ENCODE data around the gene TMEM200A.

The TMEM200A gene

GRCh38 chr6:130369831-130370230 is 4.0 kb downstream of the TMEM200A start:
- no peaks in the 10 kb centered on the region for H4K20me1 ChIP-seq (ENCODE audit: low read depth, low read length)
- no peaks in the 10 kb centered on the region for H3K36me3 ChIP-seq (ENCODE audit: low read length)
- TF ChIP-seq, protein P1, sequence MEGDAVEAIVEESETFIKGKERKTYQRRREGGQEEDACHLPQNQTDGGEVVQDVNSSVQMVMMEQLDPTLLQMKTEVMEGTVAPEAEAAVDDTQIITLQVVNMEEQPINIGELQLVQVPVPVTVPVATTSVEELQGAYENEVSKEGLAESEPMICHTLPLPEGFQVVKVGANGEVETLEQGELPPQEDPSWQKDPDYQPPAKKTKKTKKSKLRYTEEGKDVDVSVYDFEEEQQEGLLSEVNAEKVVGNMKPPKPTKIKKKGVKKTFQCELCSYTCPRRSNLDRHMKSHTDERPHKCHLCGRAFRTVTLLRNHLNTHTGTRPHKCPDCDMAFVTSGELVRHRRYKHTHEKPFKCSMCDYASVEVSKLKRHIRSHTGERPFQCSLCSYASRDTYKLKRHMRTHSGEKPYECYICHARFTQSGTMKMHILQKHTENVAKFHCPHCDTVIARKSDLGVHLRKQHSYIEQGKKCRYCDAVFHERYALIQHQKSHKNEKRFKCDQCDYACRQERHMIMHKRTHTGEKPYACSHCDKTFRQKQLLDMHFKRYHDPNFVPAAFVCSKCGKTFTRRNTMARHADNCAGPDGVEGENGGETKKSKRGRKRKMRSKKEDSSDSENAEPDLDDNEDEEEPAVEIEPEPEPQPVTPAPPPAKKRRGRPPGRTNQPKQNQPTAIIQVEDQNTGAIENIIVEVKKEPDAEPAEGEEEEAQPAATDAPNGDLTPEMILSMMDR (IDR thresholded peaks at IDR 0.05; ENCODE audit: insufficient read depth, low read length, poor library complexity, severe bottlenecking) = no peak

GRCh38 chr6:130371921-130372420 is 6.2 kb downstream of the TMEM200A start:
- no peak for TF ChIP-seq EZH2phosphoT487 (conservative IDR thresholded peaks at IDR 0.05; ENCODE audit: low read length)
- TF ChIP-seq, protein P1 (IDR thresholded peaks at IDR 0.05; ENCODE audit: insufficient read depth, low read length, poor library complexity, severe bottlenecking) = no peak
- no peak overlapping the region for H3K27ac ChIP-seq (ENCODE audit: low read depth, low read length)

More at GRCh38 chr6:130369831-130370230, 4.0 kb downstream of the TMEM200A start:
- no peak overlapping the region for H3K4me2 ChIP-seq (ENCODE audit: low read depth, low read length, poor library complexity, severe bottlenecking)
- H3F3A ChIP-seq (ENCODE audit: insufficient read depth) = no peaks in the 10 kb centered on the region
- no peak overlapping the region for H3K4me3 ChIP-seq (ENCODE audit: insufficient read depth, low read length, poor library complexity, severe bottlenecking)
- no peaks in the 10 kb centered on the region for H3K79me2 ChIP-seq (ENCODE audit: insufficient read depth, low read length)
- no peaks in the 10 kb centered on the region for H3K27me3 ChIP-seq (ENCODE audit: low read length)
- no peaks in the 10 kb centered on the region for H3K9me2 ChIP-seq (replicated peaks; ENCODE audit: insufficient read depth, low read length)
- no peak overlapping the region for H2AFZ ChIP-seq (ENCODE audit: low read depth, low read length, severe bottlenecking)
- no peak overlapping the region for H3K9ac ChIP-seq (ENCODE audit: low read length)
- H3K27ac ChIP-seq (ENCODE audit: low read depth, low read length) = no peak overlapping the region
- no peaks in the 10 kb centered on the region for H3K9me3 ChIP-seq (ENCODE audit: insufficient read depth, low read length)

DNA sequence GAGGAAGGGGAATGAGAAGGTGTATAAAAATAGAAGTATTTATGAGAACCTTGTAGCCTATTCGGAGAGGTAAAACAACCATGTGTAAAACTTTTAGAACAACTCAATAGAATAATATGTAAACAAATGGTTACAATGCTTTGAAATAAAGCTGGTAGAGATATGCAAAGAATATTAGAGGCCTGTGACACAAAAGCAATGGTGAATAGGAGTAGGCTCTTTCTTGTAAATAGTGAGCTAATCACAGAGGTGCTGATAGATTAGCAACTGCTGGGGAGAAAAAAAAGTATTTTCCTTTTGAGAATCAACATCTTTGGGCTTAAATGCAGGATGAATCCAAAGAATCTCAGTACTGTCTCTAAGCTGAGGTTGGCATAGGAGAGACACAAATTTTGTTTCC is 7.0 kb downstream of the TMEM200A start:
- TF ChIP-seq EZH2phosphoT487 (conservative IDR thresholded peaks at IDR 0.05; ENCODE audit: low read length) = no peak
- TF ChIP-seq, protein P1 (IDR thresholded peaks at IDR 0.05; ENCODE audit: insufficient read depth, low read length, poor library complexity, severe bottlenecking) = no peak
- no peak overlapping the region for H3K27ac ChIP-seq (ENCODE audit: low read depth, low read length)
- H3K79me2 ChIP-seq (ENCODE audit: insufficient read depth, low read length) = no peaks in the 10 kb centered on the region
- H3K4me2 ChIP-seq (ENCODE audit: low read depth, low read length, poor library complexity, severe bottlenecking) = no peak overlapping the region
- H3K9ac ChIP-seq (ENCODE audit: low read length) = no peak overlapping the region
- no peak overlapping the region for H2AFZ ChIP-seq (ENCODE audit: low read depth, low read length, severe bottlenecking)
- no peaks in the 10 kb centered on the region for H4K20me1 ChIP-seq (ENCODE audit: low read depth, low read length)
- no peaks in the 10 kb centered on the region for H3K9me3 ChIP-seq (ENCODE audit: insufficient read depth, low read length)
- H3K27me3 ChIP-seq (ENCODE audit: low read length) = no peaks in the 10 kb centered on the region
- no peaks in the 10 kb centered on the region for H3K9me2 ChIP-seq (replicated peaks; ENCODE audit: insufficient read depth, low read length)
- no peaks in the 10 kb centered on the region for H3K36me3 ChIP-seq (ENCODE audit: low read length)
- H3K4me3 ChIP-seq (ENCODE audit: insufficient read depth, low read length, poor library complexity, severe bottlenecking) = no peak overlapping the region
- H3F3A ChIP-seq (ENCODE audit: insufficient read depth) = no peaks in the 10 kb centered on the region

More at GRCh38 chr6:130371921-130372420, 6.2 kb downstream of the TMEM200A start:
- Histone ChIP-seq H3K9me3 (ENCODE audit: insufficient read depth, low read length) (no peaks in the 10 kb centered on the region), H3K9me2 (replicated peaks; ENCODE audit: insufficient read depth, low read length) (no peaks in the 10 kb centered on the region), H3K9ac (ENCODE audit: low read length) (no peak overlapping the region), H3K79me2 (ENCODE audit: insufficient read depth, low read length) (no peaks in the 10 kb centered on the region), H3K27me3 (ENCODE audit: low read length) (no peaks in the 10 kb centered on the region), H2AFZ (ENCODE audit: low read depth, low read length, severe bottlenecking) (no peak overlapping the region), H3K36me3 (ENCODE audit: low read length) (no peaks in the 10 kb centered on the region), H3K4me2 (ENCODE audit: low read depth, low read length, poor library complexity, severe bottlenecking) (no peak overlapping the region), H4K20me1 (ENCODE audit: low read depth, low read length) (no peaks in the 10 kb centered on the region), H3F3A (ENCODE audit: insufficient read depth) (no peaks in the 10 kb centered on the region), H3K4me3 (ENCODE audit: insufficient read depth, low read length, poor library complexity, severe bottlenecking) (no peak overlapping the region)
